Stimulated activated CD8-positive, alpha-beta memory T cell treated with anti-CD3 and anti-CD28 coated beads, Interleukin-4, amount 100 ng/mL, for 1 hour (primary cell): ENCODE data around the gene KRTAP10-3.

Source experiments
- DNase-seq, 2 donors: peaks; one replicate each; pipeline ENCODE4 v3.0.0-alpha.2; 2020; ENCODE audit warnings: low read depth in 2 of 2, low spot score in 1 of 2

Gene KRTAP10-3

GRCh38 chr21:44519346-44520325 lies 39.0 kb downstream of the KRTAP10-3 start:
- DNase-seq = no peak

- no peak for DNase-seq
Observed at GRCh38 chr21:44518686-44519085, 39.9 kb downstream of the KRTAP10-3 start.

- DNase-seq = no peak
Observed at GRCh38 chr21:44517175-44517899, 41.3 kb downstream of the KRTAP10-3 start.

GRCh38 chr21:44516828-44517174 lies 41.8 kb downstream of the KRTAP10-3 start:
- no peak for DNase-seq

GRCh38 chr21:44516342-44516741 lies 42.3 kb downstream of the KRTAP10-3 start:
- no peak for DNase-seq

- DNase-seq = no peak
Observed at GRCh38 chr21:44515359-44516165, 43.0 kb downstream of the KRTAP10-3 start.

- DNase-seq = no peak
Observed at GRCh38 chr21:44514746-44515358, 43.7 kb downstream of the KRTAP10-3 start.

- DNase-seq = no peak
Observed at GRCh38 chr21:44514218-44514520, 44.4 kb downstream of the KRTAP10-3 start.

GRCh38 chr21:44513389-44514217 lies 45.0 kb downstream of the KRTAP10-3 start:
- no peak for DNase-seq

GRCh38 chr21:44512496-44513388 lies 45.9 kb downstream of the KRTAP10-3 start:
- no peak for DNase-seq

- no peak for DNase-seq
Observed at GRCh38 chr21:44511938-44512275, 46.7 kb downstream of the KRTAP10-3 start.

GRCh38 chr21:44511219-44511937 lies 47.2 kb downstream of the KRTAP10-3 start:
- DNase-seq = no peak

- peak; percentile 66 to 68 for DNase-seq
Observed at GRCh38 chr21:44510508-44511218, 47.9 kb downstream of the KRTAP10-3 start.

GRCh38 chr21:44510109-44510507 lies 48.5 kb downstream of the KRTAP10-3 start:
- no peak for DNase-seq

GRCh38 chr21:44509539-44509938 lies 49.1 kb downstream of the KRTAP10-3 start:
- no peak for DNase-seq

- no peak for DNase-seq
Observed at GRCh38 chr21:44508711-44509445, 49.7 kb downstream of the KRTAP10-3 start.

- DNase-seq = no peak
Observed at GRCh38 chr21:44508426-44508710, 50.2 kb downstream of the KRTAP10-3 start.
